MCF 10A (cell line): ENCODE results near the gene SERPINB5. TPM values are rescaled to one million over a fixed set of nuclear protein-coding genes. Genes with fewer than 3 reads are reported as not detected.

Source experiments
- BruUV-seq: library from RNA; stranded (reverse); fragments of 400-500 nt; replicated peaks from 2 replicates; lab custom pipeline; 2021; lab: Mats Ljungman, UMichigan
- CTCF ChIA-PET: fragments of 300-600 bp; sonication (Branson Sonifier 250); formaldehyde crosslinking; extraction: SDS; loops from one replicate; lab custom pipeline; 2021; ENCODE audit warnings: antibody characterized with exemption, inconsistent platforms; lab: Yijun Ruan, JAX
- POLR2A ChIA-PET: fragments of 300-600, 350-650 bp; sonication (Branson Sonifier 250); formaldehyde crosslinking; extraction: SDS; loops from one replicate; lab custom pipeline; 2020; ENCODE audit warnings: antibody characterized with exemption, inconsistent platforms; lab: Yijun Ruan, JAX
- DNase-seq: peaks from one replicate; pipeline ENCODE4 v3.0.0-alpha.2; 2018; ENCODE audit not compliant: unreplicated experiment
- H3K27ac Mint-ChIP-seq: one replicate; pipeline ENCODE4 v1.8.0; 2022; ENCODE audit warnings: mild to moderate bottlenecking, low read depth, mixed read lengths; ENCODE audit not compliant: unreplicated experiment
- H3K27me3 Mint-ChIP-seq: one replicate; pipeline ENCODE4 v1.8.0; 2022; ENCODE audit warnings: mixed read lengths; ENCODE audit not compliant: insufficient read depth, unreplicated experiment
- H3K36me3 Mint-ChIP-seq: one replicate; pipeline ENCODE4 v1.8.0; 2022; ENCODE audit warnings: mild to moderate bottlenecking, moderate library complexity, mixed read lengths; ENCODE audit not compliant: insufficient read depth, unreplicated experiment
- H3K4me1 Mint-ChIP-seq: one replicate; pipeline ENCODE4 v1.8.0; 2022; ENCODE audit warnings: mixed read lengths; ENCODE audit not compliant: insufficient read depth, unreplicated experiment
- H3K4me3 Mint-ChIP-seq: one replicate; pipeline ENCODE4 v1.8.0; 2022; ENCODE audit warnings: mild to moderate bottlenecking, moderate library complexity, mixed read lengths; ENCODE audit not compliant: unreplicated experiment
- H3K9me3 Mint-ChIP-seq: one replicate; pipeline ENCODE4 v1.8.0; 2022; ENCODE audit warnings: mixed read lengths; ENCODE audit not compliant: unreplicated experiment
- CTCF ChIP-seq: fragments of 200-600 bp; IDR thresholded peaks from one replicate; pipeline ENCODE4 v1.8.0; 2022; ENCODE audit warnings: antibody characterized with exemption, mild to moderate bottlenecking; ENCODE audit not compliant: unreplicated experiment
- intact Hi-C: fragments of 100-400 bp; cut with micrococcal nuclease; formaldehyde crosslinking; loops from 2 replicates; pipeline ENCODE4 v1.14.1; 2022
- total RNA-seq: library from RNA; stranded (reverse); gene quantifications from 2 replicates; pipeline ENCODE4 v1.2.3, GENCODE V29; 2022

SERPINB5 gene
- total RNA-seq, 1 experiment from 2014 or later: 330 TPM

GRCh38 chr18:63550068-63550467 is 73.3 kb downstream of the SERPINB5 start:
- H3K4me3 Mint-ChIP-seq: no peak overlapping the region
- H3K9me3 Mint-ChIP-seq: no peaks in the 10 kb centered on the region
- DNase-seq: no peak
- no peak overlapping the region for H3K27ac Mint-ChIP-seq
- no TSS peak for BruUV-seq
- CTCF ChIA-PET: interaction anchor here (0.6 to 2.8 kb wide), 9 partner anchors 9 to 298 kb away, joined by 3 to 11 read pairs (median 3); no protein-coding TSS in a partner anchor
- peaks cover 18% of the 10 kb centered on the region for H3K4me1 Mint-ChIP-seq
- POLR2A ChIA-PET: interaction anchor here (0.8 to 1.3 kb wide), 3 partner anchors 16 to 188 kb away, joined by 3 to 4 read pairs (median 3); no protein-coding TSS in a partner anchor
- intact Hi-C loops: no loop called here
- no peak for TF ChIP-seq CTCF
- H3K36me3 Mint-ChIP-seq: no peaks in the 10 kb centered on the region
- no peaks in the 10 kb centered on the region for H3K27me3 Mint-ChIP-seq

GRCh38 chr18:63551769-63552168 is 75.0 kb downstream of the SERPINB5 start:
- BruUV-seq: no TSS peak
- no peak for DNase-seq
- H3K27me3 Mint-ChIP-seq: no peaks in the 10 kb centered on the region
- intact Hi-C loops: no loop called here
- no peaks in the 10 kb centered on the region for H3K36me3 Mint-ChIP-seq
- H3K4me1 Mint-ChIP-seq: peaks cover 18% of the 10 kb centered on the region
- no peaks in the 10 kb centered on the region for H3K9me3 Mint-ChIP-seq
- H3K27ac Mint-ChIP-seq: no peak overlapping the region
- ChIA-PET CTCF (interaction anchor here (0.6 to 2.9 kb wide), 5 partner anchors 27 to 292 kb away, joined by 4 to 18 read pairs (median 7); no protein-coding TSS in a partner anchor), POLR2A (interaction anchor here (2.0 to 2.4 kb wide), 2 partner anchors 11 to 25 kb away, joined by 6 to 21 read pairs; no protein-coding TSS in a partner anchor)
- TF ChIP-seq CTCF: no peak
- no peak overlapping the region for H3K4me3 Mint-ChIP-seq

GRCh38 chr18:63552581-63552980 is 75.8 kb downstream of the SERPINB5 start:
- H3K4me1 Mint-ChIP-seq: peaks cover 18% of the 10 kb centered on the region
- ChIA-PET POLR2A (interaction anchor here (0.7 to 2.4 kb wide), 12 partner anchors 8 to 410 kb away, joined by 3 to 21 read pairs (median 4); partner anchors contain the start of genes SERPINB13 and VPS4B), CTCF (interaction anchor here (0.5 to 2.9 kb wide), 9 partner anchors 11 to 232 kb away, joined by 3 to 18 read pairs (median 5); no protein-coding TSS in a partner anchor)
- DNase-seq: no peak
- no peaks in the 10 kb centered on the region for H3K27me3 Mint-ChIP-seq
- no peaks in the 10 kb centered on the region for H3K9me3 Mint-ChIP-seq
- H3K36me3 Mint-ChIP-seq: no peaks in the 10 kb centered on the region
- no TSS peak for BruUV-seq
- H3K4me3 Mint-ChIP-seq: no peak overlapping the region
- no peak for TF ChIP-seq CTCF
- intact Hi-C loops: no loop called here
- peak overlapping the region; percentile 80 for H3K27ac Mint-ChIP-seq

- Mint-ChIP-seq H3K27me3 (no peaks in the 10 kb centered on the region), H3K27ac (peak overlapping the region; percentile 80), H3K4me3 (no peak overlapping the region), H3K4me1 (peaks cover 18% of the 10 kb centered on the region), H3K36me3 (no peaks in the 10 kb centered on the region), H3K9me3 (no peaks in the 10 kb centered on the region)
- TF ChIP-seq CTCF: no peak
- ChIA-PET POLR2A (interaction anchor here (0.5 to 2.4 kb wide), 14 partner anchors 9 to 409 kb away, joined by 3 to 21 read pairs (median 4); partner anchors contain the start of genes SERPINB12, SERPINB13 and VPS4B), CTCF (interaction anchor here (0.7 to 2.9 kb wide), 10 partner anchors 10 to 188 kb away, joined by 3 to 18 read pairs (median 5); no protein-coding TSS in a partner anchor)
- peak; percentile 47 for DNase-seq
- BruUV-seq: no TSS peak
- intact Hi-C loops: no loop called here
These were observed 76.3 kb downstream of the SERPINB5 start for GRCh38 chr18:63553081-63553480.

Other genes starting within 250 kb of the SERPINB5 start
- 3.0 and 5.7 TPM in 2 replicates for gene BCL2, start 157.2 kb upstream of the SERPINB5 start, total RNA-seq
- gene KDSR, start 109.8 kb upstream of the SERPINB5 start, total RNA-seq: 97.4 and 108 TPM in 2 replicates
- gene VPS4B, start 54.5 kb upstream of the SERPINB5 start, total RNA-seq: 67.8 and 89.8 TPM in 2 replicates
- gene SERPINB12, start 65.4 kb downstream of the SERPINB5 start, total RNA-seq: not detected in 2 replicates
- gene SERPINB13, start 110.4 kb downstream of the SERPINB5 start, total RNA-seq: 0.49 TPM in 1 of 2 replicates, not detected in the other
- not detected in 2 replicates for gene SERPINB4, start 167.3 kb downstream of the SERPINB5 start, total RNA-seq
- 0.28 TPM in 1 of 2 replicates, not detected in the other for gene SERPINB3, start 184.9 kb downstream of the SERPINB5 start, total RNA-seq
- not detected in 2 replicates for gene SERPINB11, start 226.0 kb downstream of the SERPINB5 start, total RNA-seq